Endothelial cell of umbilical vein (primary cell): ENCODE data around the gene XRCC4. TPM values are rescaled to one million over a fixed set of nuclear protein-coding genes. Genes with fewer than 3 reads are reported as not detected.

Experiments used
- BruUV-seq: library from RNA; stranded (reverse); fragments of 400-500 nt; replicated peaks from 2 replicates; lab custom pipeline; 2021; lab: Mats Ljungman, UMichigan
- CTCF ChIA-PET: fragments of 300-600, 350-600 bp; sonication (Branson Sonifier 250); formaldehyde crosslinking; loops from one replicate; lab custom pipeline; 2021; ENCODE audit warnings: antibody characterized with exemption, inconsistent platforms; lab: Charles Lee
- POLR2A ChIA-PET: fragments of 300-600, 350-600 bp; sonication (Branson Sonifier 250); formaldehyde crosslinking; loops from one replicate; lab custom pipeline; 2021; ENCODE audit warnings: antibody characterized with exemption, inconsistent platforms; lab: Charles Lee
- DNase-seq: peaks from one replicate; pipeline ENCODE4 v3.0.0-alpha.2; 2011; ENCODE audit warnings: low read depth, low spot score
- FAIRE-seq: peaks from 2 replicates; lab custom pipeline; 2011; peaks lifted over from hg19 to GRCh38; lab: Jason Lieb, UNC
- H2AFZ ChIP-seq: 2 replicates; pipeline ENCODE4 v1.6.0; 2012; ENCODE audit warnings: low read depth, low read length, control low read depth, inconsistent platforms
- H3K27ac ChIP-seq: 2 replicates; pipeline ENCODE4 v1.5.1; 2011; ENCODE audit warnings: low read depth, mild to moderate bottlenecking, control low read depth, low read length, moderate library complexity; ENCODE audit not compliant: insufficient read depth
- H3K27me3 ChIP-seq, 2 experiments: 2 replicates each; pipeline versions ENCODE4 v1.6.0 to v1.6.1; 2011; ENCODE audit warnings: low read length in 2 of 2, mixed read lengths in 1 of 2; ENCODE audit not compliant: control insufficient read depth in 2 of 2, insufficient read depth in 2 of 2
- H3K36me3 ChIP-seq, 2 experiments: 2 replicates in 1 of 2; 3 replicates in 1 of 2; pipeline ENCODE4 v1.5.1; 2011; ENCODE audit warnings: low read length in 2 of 2, mild to moderate bottlenecking in 1 of 2, moderate library complexity in 1 of 2; ENCODE audit not compliant: control insufficient read depth in 2 of 2, insufficient read depth in 2 of 2; ENCODE audit errors: extremely low read depth in 1 of 2
- H3K4me1 ChIP-seq: 3 replicates; pipeline ENCODE4 v1.5.1; 2011; ENCODE audit warnings: mild to moderate bottlenecking, low read length; ENCODE audit not compliant: control insufficient read depth, insufficient read depth; ENCODE audit errors: extremely low read depth
- H3K4me2 ChIP-seq: 2 replicates; pipeline ENCODE4 v1.6.1; 2011; ENCODE audit warnings: low read length, control low read depth, mixed read lengths; ENCODE audit not compliant: insufficient read depth
- H3K4me3 ChIP-seq, 3 experiments: fragments of 200-600 bp in 1 of 3; sonication (generic), shearing (Covaris generic) in 1 of 3; replicated peaks in 1 of 3; 2 replicates each; pipeline ENCODE4 v1.5.1; 2011 to 2016; ENCODE audit warnings: control low read depth in 3 of 3, low read length in 3 of 3, mild to moderate bottlenecking in 2 of 3, inconsistent platforms in 1 of 3, low read depth in 1 of 3, moderate library complexity in 1 of 3; ENCODE audit not compliant: insufficient read depth in 1 of 3
- H3K79me2 ChIP-seq: 2 replicates; pipeline ENCODE4 v1.6.0; 2012; ENCODE audit warnings: low read length, inconsistent platforms; ENCODE audit not compliant: control insufficient read depth, insufficient read depth
- H3K9ac ChIP-seq: replicated peaks from 2 replicates; pipeline ENCODE3; 2011; ENCODE audit warnings: low read length, control low read depth; ENCODE audit not compliant: insufficient read depth; ENCODE audit errors: extremely low read depth
- H3K9me1 ChIP-seq: replicated peaks from 3 replicates; pipeline ENCODE4 v1.6.0; 2011; ENCODE audit warnings: mild to moderate bottlenecking, low read length; ENCODE audit not compliant: control insufficient read depth, insufficient read depth; ENCODE audit errors: extremely low read depth
- H3K9me3 ChIP-seq: replicated peaks from 2 replicates; pipeline ENCODE4 v1.5.1; 2012; ENCODE audit warnings: low read length, inconsistent platforms; ENCODE audit not compliant: control insufficient read depth, insufficient read depth
- H4K20me1 ChIP-seq: replicated peaks from 2 replicates; pipeline ENCODE3; 2011; ENCODE audit warnings: mild to moderate bottlenecking, low read length; ENCODE audit not compliant: control insufficient read depth, insufficient read depth; ENCODE audit errors: extremely low read depth
- EZH2 ChIP-seq: IDR thresholded peaks from 2 replicates; pipeline ENCODE4 v1.6.1; 2012; ENCODE audit warnings: borderline replicate concordance, low read depth, mild to moderate bottlenecking, moderate library complexity, low read length, inconsistent platforms; ENCODE audit not compliant: severe bottlenecking
- FOS ChIP-seq: IDR thresholded peaks from 2 replicates; pipeline ENCODE4 v1.6.1; 2011; ENCODE audit warnings: mild to moderate bottlenecking, low read length, moderate library complexity, borderline replicate concordance; ENCODE audit not compliant: insufficient read depth
- GATA2 ChIP-seq: IDR thresholded peaks from 2 replicates; pipeline ENCODE4 v1.7.0; 2011; ENCODE audit warnings: low read depth, mild to moderate bottlenecking, moderate library complexity, mixed read lengths, low read length; ENCODE audit not compliant: insufficient read length, insufficient read depth
- JUN ChIP-seq: IDR thresholded peaks from 2 replicates; pipeline ENCODE4 v1.6.1; 2011; ENCODE audit warnings: borderline replicate concordance, low read depth; ENCODE audit not compliant: insufficient read length, insufficient read depth
- MAX ChIP-seq: IDR thresholded peaks from 2 replicates; pipeline ENCODE4 v1.6.1; 2011; ENCODE audit not compliant: insufficient read depth, insufficient read length
- MYC ChIP-seq: IDR thresholded peaks from one replicate; pipeline ENCODE4 v1.6.1; 2011; ENCODE audit warnings: mild to moderate bottlenecking, low read depth, low read length
- POLR2A ChIP-seq: IDR thresholded peaks from 2 replicates; pipeline ENCODE4 v1.6.1; 2012; ENCODE audit warnings: low read depth, mild to moderate bottlenecking, control low read depth, low read length
- POLR2AphosphoS5 ChIP-seq: IDR thresholded peaks from 2 replicates; pipeline ENCODE4 v1.6.1; 2012; ENCODE audit warnings: low read depth, mild to moderate bottlenecking, control low read depth, low read length, moderate library complexity; ENCODE audit not compliant: insufficient read depth
- dilution Hi-C: fragments of 300-500 bp; cut with MboI; formaldehyde crosslinking; loops from one replicate; pipeline ENCODE4 v1.15.0; 2019; ENCODE audit warnings: low sequenced_read_pairs; ENCODE audit not compliant: extremely low pct_ligation_motif_present
- intact Hi-C: fragments of 100-400 bp; cut with micrococcal nuclease; formaldehyde crosslinking; loops from one replicate; pipeline ENCODE4 v1.10.0; 2022
- polyA plus RNA-seq, 4 experiments: library from polyadenylated mRNA; depleted of rRNA in 3 of 4; stranded (reverse) in 3 of 4; unstranded in 1 of 4; fragments of >200 nt; gene quantifications; 2 replicates each; pipeline versions ENCODE4 v1.2.1 to v1.2.3, GENCODE V29; 2011 to 2012; ENCODE audit warnings: missing spikeins in 1 of 4
- total RNA-seq: library from RNA; stranded (reverse); gene quantifications from 2 replicates; pipeline ENCODE4 v1.2.3, GENCODE V29; 2021
- TF ChIP-seq, protein P1 (sequence below), 2 donors: IDR thresholded peaks; 1 replicate in 1 of 2; 2 replicates in 1 of 2; pipeline ENCODE4 v1.5.1; 2011; ENCODE audit warnings: low read length in 2 of 2, mild to moderate bottlenecking in 2 of 2, moderate library complexity in 2 of 2, control low read depth in 1 of 2, inconsistent platforms in 1 of 2, low read depth in 1 of 2; ENCODE audit not compliant: insufficient read depth in 1 of 2; ENCODE audit errors: extremely low read depth in 1 of 2

The XRCC4 gene
- total and polyA plus RNA-seq, 2 donors (not counting 3 experiments of a cell fraction or from before 2014, with no cell fraction given): 1.3 to 7.7 TPM

DNA sequence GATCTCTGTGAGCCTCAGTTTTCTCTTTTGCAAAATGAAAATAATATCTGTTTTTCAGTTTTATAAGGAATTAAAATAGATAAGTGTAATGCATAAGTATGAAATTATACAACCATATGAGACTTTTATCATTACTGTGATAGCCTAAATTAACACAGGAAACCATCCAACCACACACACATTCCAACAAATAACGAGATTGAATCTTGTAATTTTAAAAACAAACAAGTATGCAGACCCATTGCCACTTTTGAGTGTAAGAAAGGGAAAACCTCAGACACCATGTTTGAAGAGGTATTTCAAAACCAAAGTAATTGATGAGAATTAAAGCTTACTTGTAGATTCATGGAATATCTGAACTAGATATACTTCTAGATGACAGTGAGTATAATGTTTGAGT, 32.0 kb downstream of the XRCC4 start:
- CTCF ChIA-PET: no interaction called here
- Histone ChIP-seq H3K9me3 (peaks cover 2% of the 10 kb centered on the region), H4K20me1 (no peaks in the 10 kb centered on the region)

More for the DNA sequence above, 32.0 kb downstream of the XRCC4 start:
- TF ChIP-seq EZH2 (no peak), FOS (no peak), GATA2 (no peak), POLR2AphosphoS5 (no peak), MYC (no peak), POLR2A (no peak), MAX (no peak), JUN (no peak)
- TF ChIP-seq, protein P1, sequence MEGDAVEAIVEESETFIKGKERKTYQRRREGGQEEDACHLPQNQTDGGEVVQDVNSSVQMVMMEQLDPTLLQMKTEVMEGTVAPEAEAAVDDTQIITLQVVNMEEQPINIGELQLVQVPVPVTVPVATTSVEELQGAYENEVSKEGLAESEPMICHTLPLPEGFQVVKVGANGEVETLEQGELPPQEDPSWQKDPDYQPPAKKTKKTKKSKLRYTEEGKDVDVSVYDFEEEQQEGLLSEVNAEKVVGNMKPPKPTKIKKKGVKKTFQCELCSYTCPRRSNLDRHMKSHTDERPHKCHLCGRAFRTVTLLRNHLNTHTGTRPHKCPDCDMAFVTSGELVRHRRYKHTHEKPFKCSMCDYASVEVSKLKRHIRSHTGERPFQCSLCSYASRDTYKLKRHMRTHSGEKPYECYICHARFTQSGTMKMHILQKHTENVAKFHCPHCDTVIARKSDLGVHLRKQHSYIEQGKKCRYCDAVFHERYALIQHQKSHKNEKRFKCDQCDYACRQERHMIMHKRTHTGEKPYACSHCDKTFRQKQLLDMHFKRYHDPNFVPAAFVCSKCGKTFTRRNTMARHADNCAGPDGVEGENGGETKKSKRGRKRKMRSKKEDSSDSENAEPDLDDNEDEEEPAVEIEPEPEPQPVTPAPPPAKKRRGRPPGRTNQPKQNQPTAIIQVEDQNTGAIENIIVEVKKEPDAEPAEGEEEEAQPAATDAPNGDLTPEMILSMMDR (IDR thresholded peaks at IDR 0.05; ENCODE audit: extremely low read depth in 1 of 2, insufficient read depth in 1 of 2, low read depth in 1 of 2, low read length in 2 of 2): no peak
- Histone ChIP-seq H3K79me2 (no peaks in the 10 kb centered on the region), H3K4me3 (no peak overlapping the region), H3K36me3 (no peaks in the 10 kb centered on the region), H2AFZ (no peak overlapping the region), H3K27ac (no peak overlapping the region), H3K9ac (no peak overlapping the region), H3K27me3 (no peaks in the 10 kb centered on the region), H3K4me1 (no peaks in the 10 kb centered on the region), H3K9me1 (no peaks in the 10 kb centered on the region), H3K4me2 (no peak overlapping the region)
- no peak for DNase-seq
- POLR2A ChIA-PET: no interaction called here
- intact Hi-C loops (no loop called here), dilution Hi-C loops (no loop called here)
- FAIRE-seq: no peak
- no TSS peak for BruUV-seq
